ENCODE results near the gene FER.
"Not testable (repeated sequence)": the region's sequence is repeated elsewhere in the genome, so short reads cannot be mapped to it uniquely, and the experiment has no call there.

Gene FER

GRCh38 chr5:109006129-109006528 lies 258.4 kb downstream of the FER start:
- H3K4me3 ChIP-seq (replicated peaks; ENCODE audit: low read depth, low read length): no peak overlapping the region
- TF ChIP-seq, protein P1, sequence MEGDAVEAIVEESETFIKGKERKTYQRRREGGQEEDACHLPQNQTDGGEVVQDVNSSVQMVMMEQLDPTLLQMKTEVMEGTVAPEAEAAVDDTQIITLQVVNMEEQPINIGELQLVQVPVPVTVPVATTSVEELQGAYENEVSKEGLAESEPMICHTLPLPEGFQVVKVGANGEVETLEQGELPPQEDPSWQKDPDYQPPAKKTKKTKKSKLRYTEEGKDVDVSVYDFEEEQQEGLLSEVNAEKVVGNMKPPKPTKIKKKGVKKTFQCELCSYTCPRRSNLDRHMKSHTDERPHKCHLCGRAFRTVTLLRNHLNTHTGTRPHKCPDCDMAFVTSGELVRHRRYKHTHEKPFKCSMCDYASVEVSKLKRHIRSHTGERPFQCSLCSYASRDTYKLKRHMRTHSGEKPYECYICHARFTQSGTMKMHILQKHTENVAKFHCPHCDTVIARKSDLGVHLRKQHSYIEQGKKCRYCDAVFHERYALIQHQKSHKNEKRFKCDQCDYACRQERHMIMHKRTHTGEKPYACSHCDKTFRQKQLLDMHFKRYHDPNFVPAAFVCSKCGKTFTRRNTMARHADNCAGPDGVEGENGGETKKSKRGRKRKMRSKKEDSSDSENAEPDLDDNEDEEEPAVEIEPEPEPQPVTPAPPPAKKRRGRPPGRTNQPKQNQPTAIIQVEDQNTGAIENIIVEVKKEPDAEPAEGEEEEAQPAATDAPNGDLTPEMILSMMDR (IDR thresholded peaks at IDR 0.05; ENCODE audit: low read length, missing control alignments): no peak
- no peak for DNase-seq (ENCODE audit: low read depth)

GRCh38 chr5:109016300-109016699 lies 268.6 kb downstream of the FER start:
- no peak overlapping the region for H3K4me3 ChIP-seq (replicated peaks; ENCODE audit: low read depth, low read length)
- DNase-seq (ENCODE audit: low read depth): peak; percentile 55
- TF ChIP-seq, protein P1 (IDR thresholded peaks at IDR 0.05; ENCODE audit: low read length, missing control alignments): no peak

GRCh38 chr5:109022056-109022455 lies 274.4 kb downstream of the FER start:
- H3K4me3 ChIP-seq (replicated peaks; ENCODE audit: low read depth, low read length): no peak overlapping the region
- TF ChIP-seq, protein P1 (IDR thresholded peaks at IDR 0.05; ENCODE audit: low read length, missing control alignments): no peak
- no peak for DNase-seq (ENCODE audit: low read depth)

DNA sequence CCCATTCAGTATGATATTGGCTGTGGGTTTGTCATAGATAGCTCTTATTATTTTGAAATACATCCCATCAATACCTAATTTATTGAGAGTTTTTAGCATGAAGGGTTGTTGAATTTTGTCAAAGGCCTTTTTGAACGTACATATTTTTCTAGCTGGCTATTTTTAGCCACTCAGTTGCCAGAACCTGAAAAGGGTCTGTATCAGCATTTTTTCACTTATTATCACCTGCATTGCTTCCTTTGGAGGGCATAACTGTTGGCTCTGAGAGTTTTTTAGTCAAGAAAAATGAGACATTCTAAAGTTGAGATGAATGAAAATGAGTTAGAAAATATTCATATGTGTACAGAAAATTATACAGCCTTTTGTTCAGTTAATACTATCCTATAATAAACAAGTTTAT lies 278.0 kb downstream of the FER start:
- H3K4me3 ChIP-seq (replicated peaks; ENCODE audit: low read depth, low read length); DNase-seq (ENCODE audit: low read depth): not testable (repeated sequence)

- no peak for DNase-seq (ENCODE audit: low read depth)
- TF ChIP-seq, protein P1 (IDR thresholded peaks at IDR 0.05; ENCODE audit: low read length, missing control alignments): no peak
- no peak overlapping the region for H3K4me3 ChIP-seq (replicated peaks; ENCODE audit: low read depth, low read length)
Measured at GRCh38 chr5:109027983-109028607, 280.4 kb downstream of the FER start.

- no peak for DNase-seq (ENCODE audit: low read depth)
- TF ChIP-seq, protein P1 (IDR thresholded peaks at IDR 0.05; ENCODE audit: low read length, missing control alignments): no peak
- no peak overlapping the region for H3K4me3 ChIP-seq (replicated peaks; ENCODE audit: low read depth, low read length)
Measured at GRCh38 chr5:109028608-109029299, 281.1 kb downstream of the FER start.

GRCh38 chr5:109029847-109030246 lies 282.1 kb downstream of the FER start:
- H3K4me3 ChIP-seq (replicated peaks; ENCODE audit: low read depth, low read length): no peak overlapping the region
- TF ChIP-seq, protein P1 (IDR thresholded peaks at IDR 0.05; ENCODE audit: low read length, missing control alignments): no peak
- no peak for DNase-seq (ENCODE audit: low read depth)

Data from fibroblast of pulmonary artery (primary cell).